Liver (tissue), 3 donors: ENCODE results near the gene POLE3.
"Not testable (repeated sequence)": the region's sequence is repeated elsewhere in the genome, so short reads cannot be mapped to it uniquely, and the experiment has no call there.

Experiments
- CTCF ChIP-seq: fragments of 150-350 bp; IDR thresholded peaks from 2 replicates; pipeline ENCODE4 v1.5.1; 2017; ENCODE audit warnings: improper control_type of control experiment, low read depth, low read length; ENCODE audit not compliant: missing input control
- EGR1 ChIP-seq, 2 donors: IDR thresholded peaks; 2 replicates each; pipeline ENCODE4 v1.6.1; 2016 to 2018; ENCODE audit warnings: antibody characterized with exemption in 2 of 2, low read depth in 2 of 2
- GABPA ChIP-seq, 2 donors: IDR thresholded peaks in 1 of 2; conservative IDR thresholded peaks in 1 of 2; 2 replicates each; pipeline ENCODE4 v1.6.1; 2016; ENCODE audit warnings: antibody characterized with exemption in 2 of 2, mild to moderate bottlenecking in 1 of 2, moderate library complexity in 1 of 2
- RAD21 ChIP-seq, 2 donors: IDR thresholded peaks; 2 replicates each; pipeline ENCODE4 v1.6.1; 2016; ENCODE audit warnings: antibody characterized with exemption in 2 of 2, mild to moderate bottlenecking in 2 of 2
- YY1 ChIP-seq: IDR thresholded peaks from 2 replicates; pipeline ENCODE4 v1.6.1; 2016; ENCODE audit warnings: antibody characterized with exemption, mild to moderate bottlenecking
- ZBTB33 ChIP-seq: IDR thresholded peaks from 2 replicates; pipeline ENCODE4 v1.6.1; 2016; ENCODE audit warnings: antibody characterized with exemption
- donor health status: healthy.
- donor health status: healthy.

GRCh38 chr9:113365652-113366051 is 44.8 kb downstream of the POLE3 start:
- not testable (repeated sequence) for TF ChIP-seq RAD21 (IDR thresholded peaks at IDR 0.05); CTCF; ZBTB33; YY1; EGR1 (IDR thresholded peaks at IDR 0.05; ENCODE audit: low read depth in 2 of 2); GABPA (IDR thresholded peaks at IDR 0.05 in 1 of 2, conservative IDR thresholded peaks at IDR 0.05 in 1 of 2)
